GM23338 (cell line): ENCODE measurements around the gene LORICRIN.

Experiments
- CTCF ChIP-seq, 2 experiments: fragments of 200-600 bp in 1 of 2; sonication (generic) in 1 of 2; conservative IDR thresholded peaks; 2 replicates each; pipeline versions ENCODE4 v1.5.1 to v1.6.1; 2016 to 2017; ENCODE audit warnings: antibody characterized with exemption in 2 of 2, low read depth in 2 of 2, mild to moderate bottlenecking in 2 of 2, moderate library complexity in 1 of 2
- EZH2 ChIP-seq: fragments of 200-600 bp; sonication (generic); IDR thresholded peaks from one replicate; pipeline ENCODE4 v1.8.0; 2017; ENCODE audit warnings: antibody characterized with exemption, mild to moderate bottlenecking, low read depth; ENCODE audit not compliant: unreplicated experiment
- EZH2phosphoT487 ChIP-seq: fragments of 200-600 bp; sonication (generic); IDR thresholded peaks from one replicate; pipeline ENCODE4 v1.8.1; 2018; ENCODE audit warnings: antibody characterized with exemption; ENCODE audit not compliant: unreplicated experiment
- JUNB ChIP-seq: IDR thresholded peaks from one replicate; pipeline ENCODE4 v1.6.1; 2016; ENCODE audit warnings: antibody characterized with exemption; ENCODE audit not compliant: unreplicated experiment
- NANOG ChIP-seq: IDR thresholded peaks from 2 replicates; pipeline ENCODE4 v1.6.1; 2016; ENCODE audit warnings: antibody characterized with exemption, borderline replicate concordance
- POLR2AphosphoS5 ChIP-seq: IDR thresholded peaks from 2 replicates; pipeline ENCODE4 v1.6.1; 2016; ENCODE audit warnings: antibody characterized with exemption, low read depth
- REST ChIP-seq: IDR thresholded peaks from one replicate; pipeline ENCODE4 v1.6.1; 2018; ENCODE audit warnings: antibody characterized with exemption; ENCODE audit not compliant: unreplicated experiment
- STAT1 ChIP-seq: IDR thresholded peaks from one replicate; pipeline ENCODE4 v1.6.1; 2016; ENCODE audit warnings: antibody characterized with exemption; ENCODE audit not compliant: unreplicated experiment

- no peak for TF ChIP-seq CTCF (conservative IDR thresholded peaks at IDR 0.05; ENCODE audit: low read depth in 2 of 2)
- no peak for TF ChIP-seq POLR2AphosphoS5
- no peak for TF ChIP-seq EZH2
- TF ChIP-seq REST: no peak
- no peak for TF ChIP-seq STAT1
- TF ChIP-seq NANOG: no peak
- no peak for TF ChIP-seq JUNB
- no peak for TF ChIP-seq EZH2phosphoT487
These were observed 42.3 kb upstream of the LORICRIN start, which contains the start of gene PRR9 for GRCh38 chr1:153217212-153217611.
